GM23338 (cell line): ENCODE measurements around the gene CPLANE1. TPM values are rescaled to one million over a fixed set of nuclear protein-coding genes. Genes with fewer than 3 reads are reported as not detected.

ENCODE experiments used
- ATAC-seq: fragments of 200-7000 bp; cut with Tn5 transposase; 3 replicates; pipeline ENCODE4 v1.9.1; 2020
- DNase-seq: peaks from one replicate; pipeline ENCODE4 v3.0.0-alpha.2; 2015; ENCODE audit warnings: low spot score
- H2AFZ ChIP-seq: fragments of 200-600 bp; sonication (generic); 2 replicates; pipeline ENCODE4 v1.8.0; 2016; ENCODE audit warnings: antibody characterized with exemption, mild to moderate bottlenecking, moderate library complexity
- H3F3A ChIP-seq: fragments of 200-600 bp; sonication (generic); replicated peaks from 2 replicates; pipeline ENCODE4 v1.8.0; 2017; ENCODE audit warnings: antibody characterized with exemption, mixed run types, low read depth
- H3K27ac ChIP-seq: fragments of 200-600 bp; sonication (generic); 2 replicates; pipeline ENCODE4 v1.6.1; 2016; ENCODE audit warnings: low read depth
- H3K27me3 ChIP-seq: fragments of 200-600 bp; sonication (generic); 2 replicates; pipeline ENCODE4 v1.8.0; 2016; ENCODE audit warnings: mild to moderate bottlenecking, mixed run types, moderate library complexity; ENCODE audit not compliant: insufficient read depth
- H3K36me3 ChIP-seq: fragments of 200-600 bp; sonication (generic); 2 replicates; pipeline ENCODE4 v1.8.0; 2016; ENCODE audit warnings: mild to moderate bottlenecking; ENCODE audit not compliant: insufficient read depth
- H3K4me1 ChIP-seq: fragments of 200-600 bp; sonication (generic); 2 replicates; pipeline ENCODE4 v1.8.0; 2016; ENCODE audit warnings: mild to moderate bottlenecking, moderate library complexity; ENCODE audit not compliant: insufficient read depth
- H3K4me2 ChIP-seq: fragments of 200-600 bp; sonication (generic); 2 replicates; pipeline ENCODE4 v1.7.1; 2017; ENCODE audit warnings: mixed run types
- H3K4me3 ChIP-seq: fragments of 200-600 bp; sonication (generic); 2 replicates; pipeline ENCODE4 v1.6.1; 2016; ENCODE audit warnings: mixed run types
- H3K79me2 ChIP-seq: fragments of 200-600 bp; sonication (generic); replicated peaks from 2 replicates; pipeline ENCODE4 v1.8.0; 2017; ENCODE audit warnings: mild to moderate bottlenecking; ENCODE audit not compliant: insufficient read depth
- H3K9me2 ChIP-seq: fragments of 200-600 bp; sonication (generic); 2 replicates; pipeline ENCODE4 v1.8.0; 2017; ENCODE audit not compliant: insufficient read depth
- H4K20me1 ChIP-seq: fragments of 200-600 bp; sonication (generic); replicated peaks from 2 replicates; pipeline ENCODE4 v1.8.0; 2017; ENCODE audit warnings: mild to moderate bottlenecking; ENCODE audit not compliant: insufficient read depth
- H3K27ac Mint-ChIP-seq: 2 replicates; pipeline ENCODE4 v1.8.0; 2020; ENCODE audit warnings: inconsistent platforms, mild to moderate bottlenecking, moderate library complexity, mixed read lengths
- H3K27me3 Mint-ChIP-seq: 3 replicates; pipeline ENCODE4 v1.8.0; 2022; ENCODE audit warnings: low read depth, mild to moderate bottlenecking, moderate library complexity, mixed read lengths, inconsistent platforms; ENCODE audit not compliant: insufficient read depth, poor library complexity
- H3K36me3 Mint-ChIP-seq: 3 replicates; pipeline ENCODE4 v1.8.0; 2021; ENCODE audit warnings: low read depth, mild to moderate bottlenecking, inconsistent platforms, moderate library complexity, mixed read lengths
- H3K4me1 Mint-ChIP-seq: 3 replicates; pipeline ENCODE4 v1.8.0; 2020; ENCODE audit warnings: mild to moderate bottlenecking, inconsistent platforms, mixed read lengths
- H3K4me3 Mint-ChIP-seq: 3 replicates; pipeline ENCODE4 v1.8.0; 2021; ENCODE audit warnings: moderate library complexity, mild to moderate bottlenecking, inconsistent platforms, mixed read lengths
- H3K9me3 Mint-ChIP-seq: 3 replicates; pipeline ENCODE4 v1.8.0; 2020; ENCODE audit warnings: moderate library complexity, mild to moderate bottlenecking, inconsistent platforms, mixed read lengths
- CREB1 ChIP-seq: fragments of 250-450 bp; sonication (Bioruptor Pico); IDR thresholded peaks from 2 replicates; pipeline ENCODE4 v1.5.0; 2020; ENCODE audit warnings: low read depth, mild to moderate bottlenecking, moderate library complexity
- ETS1 ChIP-seq: IDR thresholded peaks from 2 replicates; pipeline ENCODE4 v1.6.1; 2016; ENCODE audit warnings: antibody characterized with exemption
- EZH2 ChIP-seq: fragments of 200-600 bp; sonication (generic); IDR thresholded peaks from one replicate; pipeline ENCODE4 v1.8.0; 2017; ENCODE audit warnings: antibody characterized with exemption, mild to moderate bottlenecking, low read depth; ENCODE audit not compliant: unreplicated experiment
- EZH2phosphoT487 ChIP-seq: fragments of 200-600 bp; sonication (generic); IDR thresholded peaks from one replicate; pipeline ENCODE4 v1.8.1; 2018; ENCODE audit warnings: antibody characterized with exemption; ENCODE audit not compliant: unreplicated experiment
- JUNB ChIP-seq: IDR thresholded peaks from one replicate; pipeline ENCODE4 v1.6.1; 2016; ENCODE audit warnings: antibody characterized with exemption; ENCODE audit not compliant: unreplicated experiment
- NANOG ChIP-seq: IDR thresholded peaks from 2 replicates; pipeline ENCODE4 v1.6.1; 2016; ENCODE audit warnings: antibody characterized with exemption, borderline replicate concordance
- POLR2AphosphoS5 ChIP-seq: IDR thresholded peaks from 2 replicates; pipeline ENCODE4 v1.6.1; 2016; ENCODE audit warnings: antibody characterized with exemption, low read depth
- STAT1 ChIP-seq: IDR thresholded peaks from one replicate; pipeline ENCODE4 v1.6.1; 2016; ENCODE audit warnings: antibody characterized with exemption; ENCODE audit not compliant: unreplicated experiment
- ZNF114 ChIP-seq: fragments of 250-450 bp; sonication (Bioruptor Pico); IDR thresholded peaks from 2 replicates; pipeline ENCODE4 v1.5.0; 2020; ENCODE audit warnings: mild to moderate bottlenecking, moderate library complexity
- ZNF331 ChIP-seq: fragments of 250-450 bp; sonication (Bioruptor Pico); IDR thresholded peaks from 2 replicates; pipeline ENCODE4 v1.5.0; 2020; ENCODE audit warnings: low read depth, mild to moderate bottlenecking, moderate library complexity
- polyA plus RNA-seq: library from polyadenylated mRNA; unstranded; fragments of >200 nt; fragmentation: Nextera tagmentation; extraction: Ambion mirVana; gene quantifications from 2 replicates; pipeline ENCODE4 v1.2.1, GENCODE V29; 2016
- total RNA-seq: library from RNA; depleted of rRNA; stranded (reverse); fragments of >200 nt; shearing (Covaris generic); gene quantifications from 2 replicates; pipeline ENCODE4 v1.2.3, GENCODE V29; 2014
- TF ChIP-seq, protein P1 (sequence below): IDR thresholded peaks from one replicate; pipeline ENCODE4 v1.6.1; 2018; ENCODE audit warnings: antibody characterized with exemption; ENCODE audit not compliant: unreplicated experiment
- TF ChIP-seq, protein P2 (sequence below), 2 experiments: fragments of 200-600 bp in 1 of 2; sonication (generic) in 1 of 2; conservative IDR thresholded peaks; 2 replicates each; pipeline versions ENCODE4 v1.5.1 to v1.6.1; 2016 to 2017; ENCODE audit warnings: antibody characterized with exemption in 2 of 2, low read depth in 2 of 2, mild to moderate bottlenecking in 2 of 2, moderate library complexity in 1 of 2
- TF ChIP-seq, protein P3 (sequence below): fragments of 250-450 bp; sonication (Bioruptor Pico); IDR thresholded peaks from 2 replicates; pipeline ENCODE4 v1.5.0; 2020; ENCODE audit warnings: mild to moderate bottlenecking, moderate library complexity

Gene CPLANE1
- total and polyA plus RNA-seq, 2 experiments from 2014 or later, result 5.1 to 8.3 TPM

GRCh38 chr5:37133939-37134338 lies 115.2 kb downstream of the CPLANE1 start:
- H4K20me1 ChIP-seq, result no peaks in the 10 kb centered on the region
- no peak overlapping the region for H2AFZ ChIP-seq
- no peak for DNase-seq
- no peak overlapping the region for H3K4me3 Mint-ChIP-seq
- H3K27me3 ChIP-seq, result no peaks in the 10 kb centered on the region
- no peaks in the 10 kb centered on the region for H3K4me1 Mint-ChIP-seq
- H3K27me3 Mint-ChIP-seq, result no peaks in the 10 kb centered on the region
- no peaks in the 10 kb centered on the region for H3K9me2 ChIP-seq
- no peak overlapping the region for H3K27ac ChIP-seq
- peaks cover 31% of the 10 kb centered on the region for H3K9me3 Mint-ChIP-seq
- H3K4me3 ChIP-seq, result no peak overlapping the region
- no peaks in the 10 kb centered on the region for H3F3A ChIP-seq
- H3K4me2 ChIP-seq, result no peak overlapping the region
- no peaks in the 10 kb centered on the region for H3K79me2 ChIP-seq
- no peak for TF ChIP-seq ZNF331 (CRISPR knock-in tag)
- TF ChIP-seq JUNB, result no peak
- TF ChIP-seq EZH2, result no peak
- no peak for TF ChIP-seq STAT1
- TF ChIP-seq EZH2phosphoT487, result no peak
- TF ChIP-seq, protein P1, sequence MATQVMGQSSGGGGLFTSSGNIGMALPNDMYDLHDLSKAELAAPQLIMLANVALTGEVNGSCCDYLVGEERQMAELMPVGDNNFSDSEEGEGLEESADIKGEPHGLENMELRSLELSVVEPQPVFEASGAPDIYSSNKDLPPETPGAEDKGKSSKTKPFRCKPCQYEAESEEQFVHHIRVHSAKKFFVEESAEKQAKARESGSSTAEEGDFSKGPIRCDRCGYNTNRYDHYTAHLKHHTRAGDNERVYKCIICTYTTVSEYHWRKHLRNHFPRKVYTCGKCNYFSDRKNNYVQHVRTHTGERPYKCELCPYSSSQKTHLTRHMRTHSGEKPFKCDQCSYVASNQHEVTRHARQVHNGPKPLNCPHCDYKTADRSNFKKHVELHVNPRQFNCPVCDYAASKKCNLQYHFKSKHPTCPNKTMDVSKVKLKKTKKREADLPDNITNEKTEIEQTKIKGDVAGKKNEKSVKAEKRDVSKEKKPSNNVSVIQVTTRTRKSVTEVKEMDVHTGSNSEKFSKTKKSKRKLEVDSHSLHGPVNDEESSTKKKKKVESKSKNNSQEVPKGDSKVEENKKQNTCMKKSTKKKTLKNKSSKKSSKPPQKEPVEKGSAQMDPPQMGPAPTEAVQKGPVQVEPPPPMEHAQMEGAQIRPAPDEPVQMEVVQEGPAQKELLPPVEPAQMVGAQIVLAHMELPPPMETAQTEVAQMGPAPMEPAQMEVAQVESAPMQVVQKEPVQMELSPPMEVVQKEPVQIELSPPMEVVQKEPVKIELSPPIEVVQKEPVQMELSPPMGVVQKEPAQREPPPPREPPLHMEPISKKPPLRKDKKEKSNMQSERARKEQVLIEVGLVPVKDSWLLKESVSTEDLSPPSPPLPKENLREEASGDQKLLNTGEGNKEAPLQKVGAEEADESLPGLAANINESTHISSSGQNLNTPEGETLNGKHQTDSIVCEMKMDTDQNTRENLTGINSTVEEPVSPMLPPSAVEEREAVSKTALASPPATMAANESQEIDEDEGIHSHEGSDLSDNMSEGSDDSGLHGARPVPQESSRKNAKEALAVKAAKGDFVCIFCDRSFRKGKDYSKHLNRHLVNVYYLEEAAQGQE, result no peak
- no peak for TF ChIP-seq ZNF114 (CRISPR knock-in tag)
- TF ChIP-seq POLR2AphosphoS5, result no peak
- TF ChIP-seq CREB1, result no peak
- no peak for TF ChIP-seq NANOG
- TF ChIP-seq ETS1, result no peak
- TF ChIP-seq, protein P2, sequence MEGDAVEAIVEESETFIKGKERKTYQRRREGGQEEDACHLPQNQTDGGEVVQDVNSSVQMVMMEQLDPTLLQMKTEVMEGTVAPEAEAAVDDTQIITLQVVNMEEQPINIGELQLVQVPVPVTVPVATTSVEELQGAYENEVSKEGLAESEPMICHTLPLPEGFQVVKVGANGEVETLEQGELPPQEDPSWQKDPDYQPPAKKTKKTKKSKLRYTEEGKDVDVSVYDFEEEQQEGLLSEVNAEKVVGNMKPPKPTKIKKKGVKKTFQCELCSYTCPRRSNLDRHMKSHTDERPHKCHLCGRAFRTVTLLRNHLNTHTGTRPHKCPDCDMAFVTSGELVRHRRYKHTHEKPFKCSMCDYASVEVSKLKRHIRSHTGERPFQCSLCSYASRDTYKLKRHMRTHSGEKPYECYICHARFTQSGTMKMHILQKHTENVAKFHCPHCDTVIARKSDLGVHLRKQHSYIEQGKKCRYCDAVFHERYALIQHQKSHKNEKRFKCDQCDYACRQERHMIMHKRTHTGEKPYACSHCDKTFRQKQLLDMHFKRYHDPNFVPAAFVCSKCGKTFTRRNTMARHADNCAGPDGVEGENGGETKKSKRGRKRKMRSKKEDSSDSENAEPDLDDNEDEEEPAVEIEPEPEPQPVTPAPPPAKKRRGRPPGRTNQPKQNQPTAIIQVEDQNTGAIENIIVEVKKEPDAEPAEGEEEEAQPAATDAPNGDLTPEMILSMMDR (conservative IDR thresholded peaks at IDR 0.05; ENCODE audit: low read depth in 2 of 2), result no peak
- TF ChIP-seq, protein P3, sequence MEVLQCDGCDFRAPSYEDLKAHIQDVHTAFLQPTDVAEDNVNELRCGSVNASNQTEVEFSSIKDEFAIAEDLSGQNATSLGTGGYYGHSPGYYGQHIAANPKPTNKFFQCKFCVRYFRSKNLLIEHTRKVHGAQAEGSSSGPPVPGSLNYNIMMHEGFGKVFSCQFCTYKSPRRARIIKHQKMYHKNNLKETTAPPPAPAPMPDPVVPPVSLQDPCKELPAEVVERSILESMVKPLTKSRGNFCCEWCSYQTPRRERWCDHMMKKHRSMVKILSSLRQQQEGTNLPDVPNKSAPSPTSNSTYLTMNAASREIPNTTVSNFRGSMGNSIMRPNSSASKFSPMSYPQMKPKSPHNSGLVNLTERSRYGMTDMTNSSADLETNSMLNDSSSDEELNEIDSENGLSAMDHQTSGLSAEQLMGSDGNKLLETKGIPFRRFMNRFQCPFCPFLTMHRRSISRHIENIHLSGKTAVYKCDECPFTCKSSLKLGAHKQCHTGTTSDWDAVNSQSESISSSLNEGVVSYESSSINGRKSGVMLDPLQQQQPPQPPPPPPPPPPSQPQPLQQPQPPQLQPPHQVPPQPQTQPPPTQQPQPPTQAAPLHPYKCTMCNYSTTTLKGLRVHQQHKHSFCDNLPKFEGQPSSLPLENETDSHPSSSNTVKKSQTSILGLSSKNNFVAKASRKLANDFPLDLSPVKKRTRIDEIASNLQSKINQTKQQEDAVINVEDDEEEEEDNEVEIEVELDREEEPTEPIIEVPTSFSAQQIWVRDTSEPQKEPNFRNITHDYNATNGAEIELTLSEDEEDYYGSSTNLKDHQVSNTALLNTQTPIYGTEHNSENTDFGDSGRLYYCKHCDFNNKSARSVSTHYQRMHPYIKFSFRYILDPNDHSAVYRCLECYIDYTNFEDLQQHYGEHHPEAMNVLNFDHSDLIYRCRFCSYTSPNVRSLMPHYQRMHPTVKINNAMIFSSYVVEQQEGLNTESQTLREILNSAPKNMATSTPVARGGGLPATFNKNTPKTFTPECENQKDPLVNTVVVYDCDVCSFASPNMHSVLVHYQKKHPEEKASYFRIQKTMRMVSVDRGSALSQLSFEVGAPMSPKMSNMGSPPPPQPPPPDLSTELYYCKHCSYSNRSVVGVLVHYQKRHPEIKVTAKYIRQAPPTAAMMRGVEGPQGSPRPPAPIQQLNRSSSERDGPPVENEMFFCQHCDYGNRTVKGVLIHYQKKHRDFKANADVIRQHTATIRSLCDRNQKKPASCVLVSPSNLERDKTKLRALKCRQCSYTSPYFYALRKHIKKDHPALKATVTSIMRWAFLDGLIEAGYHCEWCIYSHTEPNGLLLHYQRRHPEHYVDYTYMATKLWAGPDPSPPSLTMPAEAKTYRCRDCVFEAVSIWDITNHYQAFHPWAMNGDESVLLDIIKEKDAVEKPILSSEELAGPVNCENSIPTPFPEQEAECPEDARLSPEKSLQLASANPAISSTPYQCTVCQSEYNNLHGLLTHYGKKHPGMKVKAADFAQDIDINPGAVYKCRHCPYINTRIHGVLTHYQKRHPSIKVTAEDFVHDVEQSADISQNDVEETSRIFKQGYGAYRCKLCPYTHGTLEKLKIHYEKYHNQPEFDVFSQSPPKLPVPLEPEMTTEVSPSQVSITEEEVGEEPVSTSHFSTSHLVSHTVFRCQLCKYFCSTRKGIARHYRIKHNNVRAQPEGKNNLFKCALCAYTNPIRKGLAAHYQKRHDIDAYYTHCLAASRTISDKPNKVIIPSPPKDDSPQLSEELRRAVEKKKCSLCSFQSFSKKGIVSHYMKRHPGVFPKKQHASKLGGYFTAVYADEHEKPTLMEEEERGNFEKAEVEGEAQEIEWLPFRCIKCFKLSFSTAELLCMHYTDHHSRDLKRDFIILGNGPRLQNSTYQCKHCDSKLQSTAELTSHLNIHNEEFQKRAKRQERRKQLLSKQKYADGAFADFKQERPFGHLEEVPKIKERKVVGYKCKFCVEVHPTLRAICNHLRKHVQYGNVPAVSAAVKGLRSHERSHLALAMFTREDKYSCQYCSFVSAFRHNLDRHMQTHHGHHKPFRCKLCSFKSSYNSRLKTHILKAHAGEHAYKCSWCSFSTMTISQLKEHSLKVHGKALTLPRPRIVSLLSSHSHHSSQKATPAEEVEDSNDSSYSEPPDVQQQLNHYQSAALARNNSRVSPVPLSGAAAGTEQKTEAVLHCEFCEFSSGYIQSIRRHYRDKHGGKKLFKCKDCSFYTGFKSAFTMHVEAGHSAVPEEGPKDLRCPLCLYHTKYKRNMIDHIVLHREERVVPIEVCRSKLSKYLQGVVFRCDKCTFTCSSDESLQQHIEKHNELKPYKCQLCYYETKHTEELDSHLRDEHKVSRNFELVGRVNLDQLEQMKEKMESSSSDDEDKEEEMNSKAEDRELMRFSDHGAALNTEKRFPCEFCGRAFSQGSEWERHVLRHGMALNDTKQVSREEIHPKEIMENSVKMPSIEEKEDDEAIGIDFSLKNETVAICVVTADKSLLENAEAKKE (CRISPR knock-in tag), result no peak
- no peak overlapping the region for H3K27ac Mint-ChIP-seq
- peaks cover 40% of the 10 kb centered on the region for H3K36me3 Mint-ChIP-seq
- no peaks in the 10 kb centered on the region for H3K4me1 ChIP-seq
- no peak for ATAC-seq
- no peaks in the 10 kb centered on the region for H3K36me3 ChIP-seq
